ENCODE measurements around the gene DBH.

Gene DBH

GRCh38 chr9:133701321-133701980 is 65.3 kb downstream of the DBH start:
- DNase-seq (ENCODE audit: low read depth in 2 of 2), result no peak

- DNase-seq (ENCODE audit: low read depth in 2 of 2), result peak; percentile 36 to 53
Measured at GRCh38 chr9:133701981-133702797, 66.0 kb downstream of the DBH start.

GRCh38 chr9:133702798-133703590 is 66.8 kb downstream of the DBH start:
- no peak for DNase-seq (ENCODE audit: low read depth in 2 of 2)

- no peak for DNase-seq (ENCODE audit: low read depth in 2 of 2)
Measured at GRCh38 chr9:133703591-133704399, 67.6 kb downstream of the DBH start.

GRCh38 chr9:133704711-133705181 is 68.6 kb downstream of the DBH start:
- no peak for DNase-seq (ENCODE audit: low read depth in 2 of 2)

- no peak for DNase-seq (ENCODE audit: low read depth in 2 of 2)
Measured at GRCh38 chr9:133705576-133705975, 69.4 kb downstream of the DBH start.

GRCh38 chr9:133706307-133707050 is 70.3 kb downstream of the DBH start:
- DNase-seq (ENCODE audit: low read depth in 2 of 2), result no peak

GRCh38 chr9:133707065-133707762 is 71.1 kb downstream of the DBH start:
- peak in 1 of 2 experiments; percentile 44 for DNase-seq (ENCODE audit: low read depth in 2 of 2)

GRCh38 chr9:133707763-133708245 is 71.6 kb downstream of the DBH start:
- DNase-seq (ENCODE audit: low read depth in 2 of 2), result no peak

GRCh38 chr9:133708246-133709014 is 72.3 kb downstream of the DBH start:
- DNase-seq (ENCODE audit: low read depth in 2 of 2), result no peak
